Smooth muscle cell (in vitro differentiated cells): ENCODE measurements around the gene TARS2. TPM values are rescaled to one million over a fixed set of nuclear protein-coding genes. Genes with fewer than 3 reads are reported as not detected.

ENCODE experiments used
- DNase-seq: peaks from one replicate; lab custom pipeline; 2025; ENCODE audit not compliant: unreplicated experiment; lab: John Stamatoyannopoulos, UW
- H2AFZ ChIP-seq: fragments of 200-600 bp; sonication (generic); 2 replicates; pipeline ENCODE4 v1.6.0; 2016; ENCODE audit warnings: antibody characterized with exemption, low read depth, mild to moderate bottlenecking
- H3F3A ChIP-seq: fragments of 200-600 bp; sonication (generic); 2 replicates; pipeline ENCODE4 v1.6.0; 2017; ENCODE audit warnings: antibody characterized with exemption, low read depth
- H3K27ac ChIP-seq: fragments of 200-600 bp; sonication (generic); 2 replicates; pipeline ENCODE4 v1.5.1; 2016; ENCODE audit warnings: low read depth, mild to moderate bottlenecking
- H3K27me3 ChIP-seq: fragments of 200-600 bp; sonication (generic); 2 replicates; pipeline ENCODE4 v1.6.1; 2016; ENCODE audit warnings: low read depth, mild to moderate bottlenecking
- H3K36me3 ChIP-seq: fragments of 200-600 bp; sonication (generic); 2 replicates; pipeline ENCODE4 v1.5.1; 2016; ENCODE audit warnings: low read depth
- H3K4me1 ChIP-seq: fragments of 200-600 bp; sonication (generic); 2 replicates; pipeline ENCODE4 v1.5.1; 2016; ENCODE audit warnings: low read depth
- H3K4me2 ChIP-seq: fragments of 200-600 bp; sonication (generic); 2 replicates; pipeline ENCODE4 v1.6.0; 2016; ENCODE audit warnings: mild to moderate bottlenecking
- H3K4me3 ChIP-seq: fragments of 200-600 bp; sonication (generic); 2 replicates; pipeline ENCODE4 v1.5.1; 2016; ENCODE audit warnings: mild to moderate bottlenecking
- H3K79me2 ChIP-seq: fragments of 200-600 bp; sonication (generic); 2 replicates; pipeline ENCODE4 v1.6.0; 2016; ENCODE audit warnings: low read depth, mild to moderate bottlenecking
- H3K9ac ChIP-seq: fragments of 200-600 bp; sonication (generic); 2 replicates; pipeline ENCODE4 v1.6.0; 2016; ENCODE audit warnings: low read depth
- H3K9me3 ChIP-seq: fragments of 200-600 bp; sonication (generic); replicated peaks from 2 replicates; pipeline ENCODE4 v1.5.1; 2016; ENCODE audit warnings: low read depth
- H4K20me1 ChIP-seq: fragments of 200-600 bp; sonication (generic); 2 replicates; pipeline ENCODE4 v1.6.0; 2016; ENCODE audit warnings: low read depth
- CTCF ChIP-seq: fragments of 200-600 bp; sonication (generic); IDR thresholded peaks from 2 replicates; pipeline ENCODE4 v1.5.1; 2017; ENCODE audit warnings: borderline replicate concordance, mild to moderate bottlenecking, antibody characterized with exemption; ENCODE audit not compliant: insufficient read depth, poor library complexity, severe bottlenecking
- WGBS: methylation state at CpG from one replicate; pipeline ENCODE4 v1.1.7; 2016; ENCODE audit warnings: low lambda C conversion rate; 5-methylcytosine and 5-hydroxymethylcytosine counted together
- polyA plus RNA-seq: library from polyadenylated mRNA; unstranded; fragments of >200 nt; fragmentation: Nextera tagmentation; extraction: Ambion mirVana; gene quantifications from 2 replicates; pipeline ENCODE4 v1.2.1, GENCODE V29; 2016
- total RNA-seq: library from RNA; depleted of rRNA; stranded (reverse); fragments of >200 nt; gene quantifications from 2 replicates; pipeline ENCODE4 v1.2.3, GENCODE V29; 2014

The TARS2 gene
- total and polyA plus RNA-seq, 2 experiments from 2014 or later, result 8.6 to 20.9 TPM

- no peak for TF ChIP-seq CTCF
- WGBS, result 92% methylated on average over 5 of the region's 5 CpGs
- H3K36me3 ChIP-seq, result no peaks in the 10 kb centered on the region
- H3F3A ChIP-seq, result peaks cover 4% of the 10 kb centered on the region
- H3K4me3 ChIP-seq, result no peak overlapping the region
- no peak overlapping the region for H3K27ac ChIP-seq
- no peak overlapping the region for H3K4me2 ChIP-seq
- no peak overlapping the region for H3K9ac ChIP-seq
- no peak for DNase-seq
- peaks cover 11% of the 10 kb centered on the region for H3K4me1 ChIP-seq
- H3K79me2 ChIP-seq, result peaks cover 9% of the 10 kb centered on the region
- no peaks in the 10 kb centered on the region for H4K20me1 ChIP-seq
- H3K27me3 ChIP-seq, result no peaks in the 10 kb centered on the region
- H2AFZ ChIP-seq, result no peak overlapping the region
- H3K9me3 ChIP-seq, result no peaks in the 10 kb centered on the region
Observed at GRCh38 chr1:150484431-150484830, 2.8 kb upstream of the TARS2 start.

GRCh38 chr1:150484861-150485260 is 2.4 kb upstream of the TARS2 start:
- WGBS, result 57% methylated on average over 2 of the region's 2 CpGs
- Histone ChIP-seq H3K79me2 (peaks cover 9% of the 10 kb centered on the region), H3K4me1 (peaks cover 11% of the 10 kb centered on the region), H3K9ac (no peak overlapping the region), H2AFZ (peak overlapping the region; percentile 44), H3K9me3 (no peaks in the 10 kb centered on the region), H3F3A (peaks cover 4% of the 10 kb centered on the region), H3K4me2 (no peak overlapping the region), H4K20me1 (no peaks in the 10 kb centered on the region), H3K27ac (no peak overlapping the region), H3K36me3 (no peaks in the 10 kb centered on the region), H3K4me3 (no peak overlapping the region), H3K27me3 (no peaks in the 10 kb centered on the region)
- no peak for DNase-seq
- no peak for TF ChIP-seq CTCF

- Histone ChIP-seq H3F3A (peaks cover 4% of the 10 kb centered on the region), H3K36me3 (no peaks in the 10 kb centered on the region), H3K27ac (no peak overlapping the region), H3K9ac (peak overlapping the region; percentile 75), H3K27me3 (no peaks in the 10 kb centered on the region), H4K20me1 (no peaks in the 10 kb centered on the region), H3K9me3 (no peaks in the 10 kb centered on the region), H3K79me2 (peaks cover 9% of the 10 kb centered on the region), H3K4me2 (peak overlapping the region; percentile 100), H3K4me3 (peak overlapping the region; percentile 83), H3K4me1 (peaks cover 11% of the 10 kb centered on the region), H2AFZ (peak overlapping the region; percentile 82)
- DNase-seq, result no peak
- no peak for TF ChIP-seq CTCF
- 15% methylated on average over 7 of the region's 7 CpGs for WGBS
Observed at GRCh38 chr1:150487763-150488115, 520 bp downstream of the TARS2 start.

- TF ChIP-seq CTCF, result no peak
- peaks cover 5% of the 10 kb centered on the region for H3K4me1 ChIP-seq
- no peaks in the 10 kb centered on the region for H3K36me3 ChIP-seq
- no peak overlapping the region for H2AFZ ChIP-seq
- H4K20me1 ChIP-seq, result no peaks in the 10 kb centered on the region
- H3K9ac ChIP-seq, result no peak overlapping the region
- DNase-seq, result no peak
- H3F3A ChIP-seq, result no peaks in the 10 kb centered on the region
- no peaks in the 10 kb centered on the region for H3K9me3 ChIP-seq
- H3K27ac ChIP-seq, result no peak overlapping the region
- no peaks in the 10 kb centered on the region for H3K27me3 ChIP-seq
- no peak overlapping the region for H3K4me3 ChIP-seq
- WGBS, result 99% methylated on average over 8 of the region's 8 CpGs
- peaks cover under 1% of the 10 kb centered on the region for H3K79me2 ChIP-seq
- H3K4me2 ChIP-seq, result no peak overlapping the region
Observed at GRCh38 chr1:150493175-150493574, 6.0 kb downstream of the TARS2 start.
